Parathyroid adenoma (tissue), 2 donors: ENCODE results near the gene ARHGEF4.

ENCODE experiments used
- H2AFZ ChIP-seq: fragments of 300-600 bp; sonication (generic); one replicate; pipeline ENCODE4 v1.7.0; 2017; ENCODE audit warnings: antibody characterized with exemption, mild to moderate bottlenecking
- H3K27ac ChIP-seq: fragments of 300-600 bp; sonication (generic); one replicate; pipeline ENCODE4 v1.7.0; 2017
- H3K27me3 ChIP-seq: fragments of 300-600 bp; sonication (generic); one replicate; pipeline ENCODE4 v1.7.0; 2017; ENCODE audit warnings: low read length; ENCODE audit not compliant: control insufficient read depth, insufficient read depth
- H3K36me3 ChIP-seq: fragments of 300-600 bp; sonication (generic); one replicate; pipeline ENCODE4 v1.7.0; 2017; ENCODE audit warnings: low read length; ENCODE audit not compliant: control insufficient read depth, insufficient read depth
- H3K4me1 ChIP-seq: fragments of 300-600 bp; sonication (generic); one replicate; pipeline ENCODE4 v1.7.0; 2017; ENCODE audit warnings: control low read depth
- H3K4me2 ChIP-seq: fragments of 300-600 bp; sonication (generic); one replicate; pipeline ENCODE4 v1.7.0; 2017; ENCODE audit warnings: low read length
- H3K4me3 ChIP-seq: fragments of 300-600 bp; sonication (generic); one replicate; pipeline ENCODE4 v1.7.0; 2017; ENCODE audit warnings: low read depth, low read length
- H3K79me2 ChIP-seq: fragments of 300-600 bp; sonication (generic); one replicate; pipeline ENCODE4 v1.7.0; 2017; ENCODE audit warnings: control low read depth
- H3K9ac ChIP-seq: fragments of 300-600 bp; sonication (generic); one replicate; pipeline ENCODE4 v1.7.0; 2017; ENCODE audit warnings: mild to moderate bottlenecking
- H3K9me3 ChIP-seq: fragments of 300-600 bp; sonication (generic); one replicate; pipeline ENCODE4 v1.7.0; 2017; ENCODE audit warnings: low read length; ENCODE audit not compliant: control insufficient read depth
- CTCF ChIP-seq: fragments of 300-600 bp; sonication (generic); IDR thresholded peaks from one replicate; pipeline ENCODE4 v1.7.0; 2017; ENCODE audit warnings: antibody characterized with exemption, mild to moderate bottlenecking
- donor health status: primary hyperparathyroidism.

Gene ARHGEF4

GRCh38 chr2:130878316-130878715 lies 41.6 kb downstream of the ARHGEF4 start:
- H3K27ac ChIP-seq = no peak overlapping the region
- TF ChIP-seq CTCF = no peak
- no peaks in the 10 kb centered on the region for H3K9me3 ChIP-seq
- H3K4me3 ChIP-seq = no peak overlapping the region
- H3K36me3 ChIP-seq = no peaks in the 10 kb centered on the region
- no peak overlapping the region for H3K9ac ChIP-seq
- no peaks in the 10 kb centered on the region for H3K4me1 ChIP-seq
- H2AFZ ChIP-seq = no peak overlapping the region
- no peaks in the 10 kb centered on the region for H3K27me3 ChIP-seq
- no peaks in the 10 kb centered on the region for H3K79me2 ChIP-seq
- H3K4me2 ChIP-seq = no peak overlapping the region

GRCh38 chr2:130878933-130879332 lies 42.2 kb downstream of the ARHGEF4 start:
- no peak for TF ChIP-seq CTCF
- Histone ChIP-seq H3K27me3 (no peaks in the 10 kb centered on the region), H3K4me3 (no peak overlapping the region), H2AFZ (no peak overlapping the region), H3K9me3 (no peaks in the 10 kb centered on the region), H3K27ac (no peak overlapping the region), H3K4me2 (no peak overlapping the region), H3K4me1 (no peaks in the 10 kb centered on the region), H3K9ac (no peak overlapping the region), H3K79me2 (no peaks in the 10 kb centered on the region), H3K36me3 (no peaks in the 10 kb centered on the region)

GRCh38 chr2:130882111-130882690 lies 45.5 kb downstream of the ARHGEF4 start:
- Histone ChIP-seq H3K27me3 (no peaks in the 10 kb centered on the region), H3K27ac (no peak overlapping the region), H3K9ac (no peak overlapping the region), H3K79me2 (no peaks in the 10 kb centered on the region), H3K36me3 (no peaks in the 10 kb centered on the region), H3K4me2 (no peak overlapping the region), H3K4me1 (no peaks in the 10 kb centered on the region), H3K9me3 (no peaks in the 10 kb centered on the region), H2AFZ (no peak overlapping the region), H3K4me3 (no peak overlapping the region)
- no peak for TF ChIP-seq CTCF

GRCh38 chr2:130882991-130883390 lies 46.3 kb downstream of the ARHGEF4 start:
- H3K79me2 ChIP-seq = no peaks in the 10 kb centered on the region
- H3K4me2 ChIP-seq = no peak overlapping the region
- no peak overlapping the region for H2AFZ ChIP-seq
- no peak overlapping the region for H3K27ac ChIP-seq
- TF ChIP-seq CTCF = no peak
- no peaks in the 10 kb centered on the region for H3K36me3 ChIP-seq
- no peak overlapping the region for H3K4me3 ChIP-seq
- no peak overlapping the region for H3K9ac ChIP-seq
- no peaks in the 10 kb centered on the region for H3K9me3 ChIP-seq
- H3K27me3 ChIP-seq = no peaks in the 10 kb centered on the region
- no peaks in the 10 kb centered on the region for H3K4me1 ChIP-seq

GRCh38 chr2:130883496-130883895 lies 46.8 kb downstream of the ARHGEF4 start:
- no peaks in the 10 kb centered on the region for H3K4me1 ChIP-seq
- H2AFZ ChIP-seq = no peak overlapping the region
- no peaks in the 10 kb centered on the region for H3K36me3 ChIP-seq
- H3K27ac ChIP-seq = no peak overlapping the region
- no peaks in the 10 kb centered on the region for H3K9me3 ChIP-seq
- TF ChIP-seq CTCF = no peak
- H3K27me3 ChIP-seq = no peaks in the 10 kb centered on the region
- no peak overlapping the region for H3K9ac ChIP-seq
- no peak overlapping the region for H3K4me3 ChIP-seq
- H3K4me2 ChIP-seq = no peak overlapping the region
- H3K79me2 ChIP-seq = no peaks in the 10 kb centered on the region
